PC-9 (cell line): ENCODE data around the gene ARL4A. TPM values are rescaled to one million over a fixed set of nuclear protein-coding genes. Genes with fewer than 3 reads are reported as not detected.

ENCODE experiments used
- BruUV-seq: library from RNA; stranded (reverse); fragments of 400-500 nt; replicated peaks from 2 replicates; lab custom pipeline; 2021; lab: Mats Ljungman, UMichigan
- CTCF ChIA-PET: fragments of 300-600 bp; sonication (Branson Sonifier 250); formaldehyde crosslinking; loops from one replicate; lab custom pipeline; 2022; ENCODE audit warnings: antibody characterized with exemption; lab: Charles Lee
- POLR2A ChIA-PET: fragments of 300-600 bp; sonication (Branson Sonifier 250); formaldehyde crosslinking; loops from one replicate; lab custom pipeline; 2022; ENCODE audit warnings: antibody characterized with exemption; ENCODE audit not compliant: unreplicated experiment; lab: Charles Lee
- DNase-seq, 2 experiments: peaks; one replicate each; pipeline versions ENCODE4 v3.0.0 to v3.0.0-alpha.2; 2015 to 2022; ENCODE audit warnings: mixed read lengths in 1 of 2
- H2AFZ ChIP-seq: fragments of 200-600 bp; sonication (generic); 2 replicates; pipeline ENCODE4 v1.8.1; 2017; ENCODE audit warnings: antibody characterized with exemption
- H3F3A ChIP-seq: fragments of 200-600 bp; sonication (generic); 2 replicates; pipeline ENCODE4 v1.8.1; 2017; ENCODE audit warnings: antibody characterized with exemption, mild to moderate bottlenecking, low read depth; ENCODE audit not compliant: insufficient read depth
- H3K27ac ChIP-seq: fragments of 200-600 bp; sonication (generic); 2 replicates; pipeline ENCODE4 v1.6.1; 2016; ENCODE audit warnings: mixed run types
- H3K27me3 ChIP-seq: fragments of 200-600 bp; sonication (generic); 2 replicates; pipeline ENCODE4 v1.6.1; 2016; ENCODE audit warnings: low read depth, mixed run types; ENCODE audit not compliant: insufficient read depth
- H3K36me3 ChIP-seq: fragments of 200-600 bp; sonication (generic); 2 replicates; pipeline ENCODE4 v1.6.1; 2016; ENCODE audit warnings: low read depth, mixed run types
- H3K4me1 ChIP-seq: fragments of 200-600 bp; sonication (generic); replicated peaks from 2 replicates; pipeline ENCODE4 v1.6.1; 2016; ENCODE audit warnings: mixed run types; ENCODE audit not compliant: insufficient read depth
- H3K4me2 ChIP-seq: fragments of 200-600 bp; sonication (generic); 2 replicates; pipeline ENCODE4 v1.6.1; 2017; ENCODE audit warnings: mixed run types
- H3K4me3 ChIP-seq: fragments of 200-600 bp; sonication (generic); 2 replicates; pipeline ENCODE4 v1.6.1; 2016; ENCODE audit warnings: mixed run types
- H3K79me2 ChIP-seq: fragments of 200-600 bp; sonication (generic); 2 replicates; pipeline ENCODE4 v1.6.1; 2017; ENCODE audit warnings: low read depth, mixed run types
- H3K9me2 ChIP-seq: fragments of 200-600 bp; sonication (generic); 2 replicates; pipeline ENCODE4 v1.8.1; 2017; ENCODE audit warnings: mild to moderate bottlenecking; ENCODE audit not compliant: insufficient read depth
- H3K9me3 ChIP-seq: fragments of 200-600 bp; sonication (generic); 2 replicates; pipeline ENCODE4 v1.8.1; 2016; ENCODE audit warnings: low read depth; ENCODE audit not compliant: insufficient read depth
- H4K20me1 ChIP-seq: fragments of 200-600 bp; sonication (generic); 2 replicates; pipeline ENCODE4 v1.8.1; 2017; ENCODE audit not compliant: insufficient read depth
- CTCF ChIP-seq: fragments of 200-600 bp; sonication (generic); conservative IDR thresholded peaks from 2 replicates; pipeline ENCODE4 v1.6.1; 2017; ENCODE audit warnings: mixed run types, antibody characterized with exemption, mild to moderate bottlenecking, moderate library complexity
- EZH2 ChIP-seq: fragments of 200-600 bp; sonication (generic); IDR thresholded peaks from 2 replicates; pipeline ENCODE4 v1.8.0; 2017; ENCODE audit warnings: antibody characterized with exemption, low read depth
- intact Hi-C: fragments of 100-400 bp; cut with micrococcal nuclease; formaldehyde crosslinking; loops from one replicate; pipeline ENCODE4 v1.10.0; 2022; ENCODE audit not compliant: unreplicated experiment
- total RNA-seq: library from RNA; stranded (reverse); gene quantifications from 2 replicates; pipeline ENCODE4 v1.2.3, GENCODE V29; 2021

Gene ARL4A
- total RNA-seq, 1 experiment from 2014 or later: 17.9 TPM

- Histone ChIP-seq H3K9me3 (peaks cover 7% of the 10 kb centered on the region; the same call in 1 of the 2 replicates), H3K4me3 (no peak overlapping the region), H3K9me2 (no peaks in the 10 kb centered on the region), H3K27me3 (no peaks in the 10 kb centered on the region), H3K79me2 (no peaks in the 10 kb centered on the region), H2AFZ (no peak overlapping the region), H4K20me1 (no peaks in the 10 kb centered on the region), H3F3A (no peaks in the 10 kb centered on the region), H3K27ac (no peak overlapping the region), H3K4me1 (peaks cover 13% of the 10 kb centered on the region), H3K36me3 (no peaks in the 10 kb centered on the region), H3K4me2 (no peak overlapping the region)
- intact Hi-C loops: loop anchor here (2.0 kb wide), 1 partner anchor 19 kb away; the partner anchor contains the start of gene ARL4A
- POLR2A ChIA-PET: no interaction called here
- CTCF ChIA-PET: interaction anchor here (0.6 to 0.7 kb wide), 2 partner anchors 17 to 19 kb away, joined by 3 to 4 read pairs; partner anchors contain the start of gene ARL4A
- TF ChIP-seq EZH2: no peak
- TF ChIP-seq CTCF: no peak
- no peak for DNase-seq
- BruUV-seq: no TSS peak
These were observed 18.4 kb downstream of the ARL4A start for GRCh38 chr7:12705878-12706277.

GRCh38 chr7:12706900-12707536 is 19.6 kb downstream of the ARL4A start:
- Histone ChIP-seq H3K36me3 (no peaks in the 10 kb centered on the region), H3K27me3 (no peaks in the 10 kb centered on the region), H3K79me2 (no peaks in the 10 kb centered on the region), H3K9me3 (peaks cover under 1% of the 10 kb centered on the region; the same call in 1 of the 2 replicates), H3K4me3 (no peak overlapping the region), H3K4me1 (peaks cover 13% of the 10 kb centered on the region), H2AFZ (no peak overlapping the region), H3K27ac (0 out of 2 replicates have a peak overlapping the region, but pooled peaks have one; percentile 12), H3K9me2 (no peaks in the 10 kb centered on the region), H3F3A (no peaks in the 10 kb centered on the region), H3K4me2 (no peak overlapping the region), H4K20me1 (no peaks in the 10 kb centered on the region)
- CTCF ChIA-PET: no interaction called here
- BruUV-seq: no TSS peak
- POLR2A ChIA-PET: interaction anchor here (0.7 kb wide), 1 partner anchor 782 kb away, joined by 3 read pairs; no protein-coding TSS in a partner anchor
- TF ChIP-seq CTCF (no peak), EZH2 (no peak)
- DNase-seq: no peak
- intact Hi-C loops: loop anchor here (2.0 kb wide), 1 partner anchor 20 kb away; the partner anchor contains the start of gene ARL4A

- ChIA-PET CTCF (no interaction called here), POLR2A (no interaction called here)
- Histone ChIP-seq H3K9me2 (no peaks in the 10 kb centered on the region), H3K79me2 (no peaks in the 10 kb centered on the region), H3F3A (no peaks in the 10 kb centered on the region), H3K27ac (no peak overlapping the region), H2AFZ (no peak overlapping the region), H3K4me3 (no peak overlapping the region), H3K9me3 (no peaks in the 10 kb centered on the region), H3K4me1 (peaks cover 13% of the 10 kb centered on the region), H4K20me1 (no peaks in the 10 kb centered on the region), H3K27me3 (no peaks in the 10 kb centered on the region), H3K36me3 (no peaks in the 10 kb centered on the region), H3K4me2 (no peak overlapping the region)
- TF ChIP-seq CTCF: no peak
- TF ChIP-seq EZH2: no peak
- DNase-seq: no peak
- intact Hi-C loops: no loop called here
- BruUV-seq: no TSS peak
These were observed 20.9 kb downstream of the ARL4A start for GRCh38 chr7:12708314-12708713.
